ENCODE results near the gene CDH22.

The CDH22 gene

DNA sequence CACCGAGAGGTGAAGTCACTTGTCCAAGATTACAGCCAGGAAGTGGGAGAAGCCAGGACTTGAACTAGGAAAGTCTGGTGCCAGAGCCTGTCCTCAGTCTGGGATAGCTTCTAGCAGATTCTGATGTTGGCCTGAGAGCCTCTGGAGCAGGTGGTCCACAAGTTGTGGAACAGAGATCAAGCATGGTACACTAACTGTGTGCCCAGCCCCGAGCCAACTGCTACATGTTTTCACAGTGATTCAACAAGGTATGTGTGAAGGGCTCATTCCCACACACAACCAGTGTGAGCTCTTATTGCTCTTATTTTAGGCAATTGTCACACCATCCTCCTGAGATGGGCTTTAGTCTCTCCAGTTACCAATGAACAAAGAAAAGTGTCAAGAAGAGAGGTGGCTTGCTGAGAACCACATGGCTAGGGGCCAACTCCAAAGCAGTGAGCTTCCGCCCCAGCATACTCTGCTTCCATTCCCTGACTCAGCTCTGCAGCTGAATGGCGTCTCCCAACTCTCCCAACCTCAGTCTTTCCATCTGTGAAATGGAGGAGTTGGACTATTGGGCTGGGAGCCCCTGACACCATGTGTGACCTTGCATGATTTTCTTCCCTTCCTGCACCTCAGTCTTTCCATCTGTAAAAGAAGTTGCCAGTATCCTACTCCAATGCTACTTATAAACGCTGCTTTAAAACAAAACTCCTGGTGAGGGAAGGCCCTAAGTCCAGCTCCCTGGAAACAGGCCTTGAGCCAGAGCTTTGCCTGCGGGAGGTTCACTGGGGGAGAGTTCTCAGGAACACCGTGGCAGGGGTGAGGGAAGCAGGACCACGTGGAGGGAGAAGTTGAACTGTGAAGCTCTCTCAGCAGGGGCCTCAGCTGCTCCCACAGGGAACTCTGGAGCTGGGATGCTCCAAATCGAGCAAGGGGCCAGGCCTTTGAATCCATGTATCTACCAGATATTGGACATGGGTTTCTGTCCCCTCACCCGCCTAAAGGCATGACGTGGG lies 40.9 kb downstream of the CDH22 start:
- H3K27ac ChIP-seq = no peak overlapping the region
- TF ChIP-seq, protein P1, sequence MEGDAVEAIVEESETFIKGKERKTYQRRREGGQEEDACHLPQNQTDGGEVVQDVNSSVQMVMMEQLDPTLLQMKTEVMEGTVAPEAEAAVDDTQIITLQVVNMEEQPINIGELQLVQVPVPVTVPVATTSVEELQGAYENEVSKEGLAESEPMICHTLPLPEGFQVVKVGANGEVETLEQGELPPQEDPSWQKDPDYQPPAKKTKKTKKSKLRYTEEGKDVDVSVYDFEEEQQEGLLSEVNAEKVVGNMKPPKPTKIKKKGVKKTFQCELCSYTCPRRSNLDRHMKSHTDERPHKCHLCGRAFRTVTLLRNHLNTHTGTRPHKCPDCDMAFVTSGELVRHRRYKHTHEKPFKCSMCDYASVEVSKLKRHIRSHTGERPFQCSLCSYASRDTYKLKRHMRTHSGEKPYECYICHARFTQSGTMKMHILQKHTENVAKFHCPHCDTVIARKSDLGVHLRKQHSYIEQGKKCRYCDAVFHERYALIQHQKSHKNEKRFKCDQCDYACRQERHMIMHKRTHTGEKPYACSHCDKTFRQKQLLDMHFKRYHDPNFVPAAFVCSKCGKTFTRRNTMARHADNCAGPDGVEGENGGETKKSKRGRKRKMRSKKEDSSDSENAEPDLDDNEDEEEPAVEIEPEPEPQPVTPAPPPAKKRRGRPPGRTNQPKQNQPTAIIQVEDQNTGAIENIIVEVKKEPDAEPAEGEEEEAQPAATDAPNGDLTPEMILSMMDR (conservative IDR thresholded peaks at IDR 0.05) = no peak
- no peak for TF ChIP-seq ZFX (IDR thresholded peaks at IDR 0.05)

DNA sequence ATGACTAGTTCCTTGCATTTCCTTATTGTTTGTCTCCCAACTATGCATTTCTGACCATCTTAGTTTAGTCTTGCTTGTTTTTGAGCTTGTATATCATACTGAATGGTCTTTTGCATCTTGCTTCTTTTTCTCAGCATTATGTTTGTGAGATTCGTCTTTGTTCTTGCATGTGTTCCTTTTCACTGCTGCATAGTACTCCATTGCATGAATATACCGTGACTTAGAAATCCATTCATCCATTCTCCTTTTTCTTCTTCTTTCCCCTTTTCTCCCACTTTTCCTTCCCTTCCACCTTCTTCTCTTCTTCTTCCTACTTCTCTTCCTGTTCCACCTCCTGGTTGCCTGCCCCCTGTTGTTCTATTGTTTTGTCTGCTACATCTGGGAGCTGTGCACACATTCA lies 42.8 kb downstream of the CDH22 start:
- no peak overlapping the region for H3K27ac ChIP-seq
- TF ChIP-seq, protein P1 (conservative IDR thresholded peaks at IDR 0.05) = no peak
- no peak for TF ChIP-seq ZFX (IDR thresholded peaks at IDR 0.05)

DNA sequence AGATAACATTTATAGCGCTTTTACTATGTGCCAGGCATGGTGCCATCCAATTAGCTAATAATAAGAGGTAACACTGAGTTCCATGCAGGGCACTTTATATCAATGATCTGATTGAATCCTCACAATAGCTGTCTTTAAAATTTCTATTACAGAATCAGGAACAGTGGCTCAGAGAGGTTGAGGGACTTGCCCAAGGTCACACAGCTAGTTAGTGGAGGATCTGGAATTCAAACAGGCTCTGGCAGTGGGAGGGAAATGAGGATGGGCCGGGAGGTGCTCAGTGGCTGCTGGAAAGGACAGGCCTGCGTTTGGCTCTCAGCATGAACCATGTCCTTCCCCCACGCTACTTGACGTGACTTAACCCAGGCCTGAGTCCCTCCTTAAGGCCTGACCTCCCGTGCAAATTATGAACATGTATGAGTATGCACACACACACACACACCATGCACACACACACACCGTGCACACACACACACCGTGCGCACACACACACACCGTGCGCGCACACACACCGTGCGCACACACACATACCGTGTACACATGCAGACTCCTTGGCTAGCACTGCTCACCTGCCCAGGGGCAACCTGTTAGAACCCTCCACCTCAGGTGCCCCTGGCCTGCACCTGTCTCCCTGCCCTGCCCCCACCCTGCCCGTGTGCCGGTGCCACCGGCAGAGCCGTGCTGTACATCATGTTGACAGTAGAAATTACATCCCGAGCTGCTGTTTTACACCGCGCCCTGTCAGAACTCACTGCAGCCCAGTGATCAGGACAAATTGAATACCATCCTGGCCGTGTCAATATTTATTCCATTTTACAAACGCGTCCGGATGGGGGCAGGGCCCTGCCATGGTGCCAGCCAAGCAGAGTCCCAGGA lies 43.7 kb downstream of the CDH22 start:
- H3K27ac ChIP-seq = no peak overlapping the region
- no peak for TF ChIP-seq ZFX (IDR thresholded peaks at IDR 0.05)
- TF ChIP-seq, protein P1 (conservative IDR thresholded peaks at IDR 0.05) = no peak

DNA sequence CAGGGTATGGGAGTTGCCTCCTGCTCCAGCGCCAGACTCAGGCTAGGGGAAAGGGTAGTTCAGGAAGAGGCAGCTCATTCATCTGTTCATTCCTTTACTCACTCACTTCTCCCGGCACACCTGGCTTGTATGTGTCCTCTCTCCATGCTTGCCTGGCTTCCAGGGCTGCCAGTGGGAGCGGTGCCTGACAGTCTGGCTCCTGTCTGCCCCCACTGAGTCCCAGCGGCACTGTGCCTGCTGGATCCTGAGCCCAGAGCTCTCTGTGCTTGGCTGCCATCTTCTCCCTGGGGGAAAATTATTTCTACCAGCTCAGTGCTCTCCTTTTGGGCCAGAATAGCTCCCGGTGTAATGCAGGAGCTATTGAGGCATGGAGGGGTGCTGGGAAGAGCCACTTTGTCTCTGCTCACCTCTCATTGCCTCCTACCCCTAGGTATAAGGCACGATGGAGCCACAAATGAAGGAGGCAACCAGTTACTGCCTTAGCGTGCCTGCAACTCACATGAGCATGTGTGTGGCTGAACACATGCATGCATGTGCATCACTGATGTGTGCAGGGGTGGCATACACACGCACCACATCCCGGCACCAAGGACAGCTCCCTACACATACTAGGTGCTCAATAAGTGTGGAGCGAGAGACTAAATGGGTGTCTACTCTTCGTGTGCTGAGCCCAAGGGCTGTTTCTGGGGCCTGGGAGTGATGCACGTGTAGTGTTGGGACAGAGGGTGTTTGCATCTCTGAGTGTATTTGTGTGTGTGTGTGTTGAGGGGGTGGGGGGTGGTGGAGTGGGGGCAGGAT lies 46.6 kb downstream of the CDH22 start:
- H3K27ac ChIP-seq = no peak overlapping the region
- TF ChIP-seq, protein P1 (conservative IDR thresholded peaks at IDR 0.05) = no peak
- TF ChIP-seq ZFX (IDR thresholded peaks at IDR 0.05) = no peak

DNA sequence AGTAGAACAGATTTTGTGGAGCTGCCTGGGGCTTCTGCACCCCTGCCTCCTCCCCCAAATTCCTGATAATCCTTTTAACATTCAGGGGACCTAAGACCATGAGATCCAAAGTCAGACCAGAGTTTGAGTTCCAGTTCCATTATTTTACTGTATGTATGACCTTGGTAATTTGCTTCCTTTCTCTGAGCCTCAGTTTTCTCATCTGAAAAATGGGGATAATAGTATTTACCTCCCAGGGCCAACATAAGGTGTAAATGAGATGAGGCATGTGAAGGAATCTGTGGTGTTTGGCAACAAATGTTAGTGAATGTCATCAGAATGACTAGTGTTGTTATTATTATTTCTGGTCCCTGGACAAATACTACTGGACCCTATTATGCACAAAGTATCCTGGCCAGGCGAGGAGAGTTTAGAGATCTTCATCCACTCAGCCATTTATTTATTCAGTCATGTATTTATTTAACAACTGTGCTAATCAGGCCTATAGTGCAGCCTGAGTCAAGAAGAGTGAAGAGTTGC lies 47.3 kb downstream of the CDH22 start:
- no peak overlapping the region for H3K27ac ChIP-seq
- TF ChIP-seq, protein P1 (conservative IDR thresholded peaks at IDR 0.05) = no peak
- no peak for TF ChIP-seq ZFX (IDR thresholded peaks at IDR 0.05)

DNA sequence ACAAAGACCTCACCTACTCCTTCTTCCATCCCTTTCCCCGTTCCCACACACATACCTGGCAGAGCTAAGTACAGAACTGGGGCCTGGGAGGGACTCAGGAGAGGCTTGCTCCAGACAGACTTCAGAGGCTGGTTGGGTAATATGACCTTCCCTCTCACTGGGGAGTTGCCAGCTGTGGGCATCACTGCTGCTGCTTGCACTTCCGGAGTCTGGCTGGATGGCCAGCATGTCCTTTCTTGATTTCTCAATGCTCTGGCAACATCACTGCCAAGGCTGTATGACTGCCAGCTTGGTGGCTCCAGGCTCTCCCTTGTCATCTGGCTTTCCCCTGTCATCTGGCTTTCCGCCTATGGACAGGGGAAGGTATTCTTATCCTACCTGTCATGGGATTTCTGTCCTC lies 47.8 kb downstream of the CDH22 start:
- TF ChIP-seq, protein P1 (conservative IDR thresholded peaks at IDR 0.05) = no peak
- TF ChIP-seq ZFX (IDR thresholded peaks at IDR 0.05) = no peak
- H3K27ac ChIP-seq = no peak overlapping the region

All from C4-2B (cell line).